CD4-positive, alpha-beta T cell (primary cell): ENCODE measurements around the gene PPM1L. TPM values are rescaled to one million over a fixed set of nuclear protein-coding genes. Genes with fewer than 3 reads are reported as not detected.

Source experiments
- ATAC-seq: fragments of 200-7000 bp; cut with Tn5 transposase; one replicate; pipeline ENCODE4 v1.10.0; 2022; ENCODE audit warnings: mild to moderate bottlenecking; ENCODE audit not compliant: poor library complexity
- CTCF ChIA-PET: fragments of 350-600 bp; sonication (Branson Sonifier 250); formaldehyde crosslinking; loops from one replicate; lab custom pipeline; 2021; ENCODE audit warnings: antibody characterized with exemption, inconsistent platforms; lab: Charles Lee
- POLR2A ChIA-PET: fragments of 350-600 bp; sonication (Branson Sonifier 250); formaldehyde crosslinking; loops from one replicate; lab custom pipeline; 2021; ENCODE audit warnings: antibody characterized with exemption, inconsistent platforms; lab: Charles Lee
- DNase-seq, 14 experiments: peaks; one replicate each; pipeline ENCODE4 v3.0.0-alpha.2; 2013 to 2020; ENCODE audit warnings: mixed read lengths in 2 of 14
- H3K27ac ChIP-seq, 2 donors: one replicate each; pipeline versions ENCODE4 v1.5.1 to v1.7.0; 2013; ENCODE audit warnings: low read length in 2 of 2, low read depth in 1 of 2, mild to moderate bottlenecking in 1 of 2
- H3K27me3 ChIP-seq, 2 experiments: 1 replicate in 1 of 2; 2 replicates in 1 of 2; pipeline versions ENCODE4 v1.6.1 to v1.7.0; 2013; ENCODE audit warnings: low read length in 2 of 2, control low read depth in 1 of 2, mild to moderate bottlenecking in 1 of 2, moderate library complexity in 1 of 2; ENCODE audit not compliant: insufficient read depth in 2 of 2, control insufficient read depth in 1 of 2
- H3K36me3 ChIP-seq: one replicate; pipeline ENCODE4 v1.6.1; 2013; ENCODE audit warnings: low read length, control low read depth; ENCODE audit not compliant: insufficient read depth
- H3K4me1 ChIP-seq: one replicate; pipeline ENCODE4 v1.6.1; 2013; ENCODE audit warnings: low read length, control low read depth; ENCODE audit not compliant: insufficient read depth
- H3K4me3 ChIP-seq: one replicate; pipeline ENCODE4 v1.5.1; 2013; ENCODE audit warnings: mild to moderate bottlenecking, low read length, moderate library complexity
- H3K9me3 ChIP-seq, 2 experiments: 1 replicate in 1 of 2; 2 replicates in 1 of 2; pipeline versions ENCODE4 v1.6.1 to v1.7.0; 2013; ENCODE audit warnings: low read length in 2 of 2, mild to moderate bottlenecking in 2 of 2, control low read depth in 1 of 2, moderate library complexity in 1 of 2; ENCODE audit not compliant: control insufficient read depth in 1 of 2, insufficient read depth in 1 of 2
- H3K27ac Mint-ChIP-seq: one replicate; pipeline ENCODE4 v1.8.0; 2020; ENCODE audit warnings: mixed read lengths
- H3K27me3 Mint-ChIP-seq: one replicate; pipeline ENCODE4 v1.8.0; 2021; ENCODE audit warnings: mixed read lengths
- H3K36me3 Mint-ChIP-seq: one replicate; pipeline ENCODE4 v1.8.0; 2021; ENCODE audit warnings: low read depth, mixed read lengths
- H3K4me1 Mint-ChIP-seq: one replicate; pipeline ENCODE4 v1.8.0; 2021; ENCODE audit warnings: low read depth, mixed read lengths
- H3K4me3 Mint-ChIP-seq: one replicate; pipeline ENCODE4 v1.8.0; 2020; ENCODE audit warnings: mild to moderate bottlenecking, mixed read lengths
- H3K9me3 Mint-ChIP-seq: one replicate; pipeline ENCODE4 v1.8.0; 2020; ENCODE audit warnings: mixed read lengths
- intact Hi-C, 2 experiments: fragments of 100-400 bp; cut with DNase I in 1 of 2; cut with micrococcal nuclease in 1 of 2; formaldehyde crosslinking; loops; one replicate each; pipeline versions ENCODE4 v1.15.1 to v1.9.0; 2023 to 2025; cut with DNase I, micrococcal nuclease
- total RNA-seq, 174 experiments: library from RNA in 2 of 174; stranded (reverse) in 2 of 174; gene quantifications; one replicate each; pipeline ENCODE4 v1.2.3 and lab custom pipeline; 2021 to 2026
- TF ChIP-seq, protein P1 (sequence below): fragments of 200-600 bp; IDR thresholded peaks from one replicate; pipeline ENCODE4 v1.8.0; 2022; ENCODE audit warnings: antibody characterized with exemption, mild to moderate bottlenecking

The PPM1L gene
- total RNA-seq, 2 experiments from 2014 or later = 3.0 to 3.4 TPM

DNA sequence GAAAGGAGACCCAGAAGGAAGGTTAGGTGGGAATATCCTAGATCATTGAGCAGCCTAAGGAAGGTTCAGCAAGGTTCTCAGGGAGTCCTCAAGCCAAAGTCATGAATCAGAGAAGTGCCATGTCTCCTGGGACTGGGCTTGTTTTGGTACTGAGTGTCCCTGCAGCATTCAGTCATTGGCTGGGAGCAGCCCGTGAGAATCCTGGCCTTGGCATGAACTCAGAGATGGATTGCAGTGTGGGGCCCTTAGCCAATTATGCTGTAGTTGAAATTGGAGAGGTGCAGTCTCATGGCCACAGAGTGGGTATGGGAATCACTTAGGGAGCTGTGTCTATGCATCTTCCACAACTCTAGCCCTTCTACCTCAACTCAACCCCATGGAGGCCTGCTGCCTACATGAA is 17.0 kb upstream of the PPM1L start:
- Mint-ChIP-seq H3K4me1 (no peaks in the 10 kb centered on the region), H3K27me3 (peaks cover 36% of the 10 kb centered on the region), H3K4me3 (no peak overlapping the region), H3K36me3 (no peaks in the 10 kb centered on the region), H3K9me3 (no peaks in the 10 kb centered on the region), H3K27ac (no peak overlapping the region)
- TF ChIP-seq, protein P1, sequence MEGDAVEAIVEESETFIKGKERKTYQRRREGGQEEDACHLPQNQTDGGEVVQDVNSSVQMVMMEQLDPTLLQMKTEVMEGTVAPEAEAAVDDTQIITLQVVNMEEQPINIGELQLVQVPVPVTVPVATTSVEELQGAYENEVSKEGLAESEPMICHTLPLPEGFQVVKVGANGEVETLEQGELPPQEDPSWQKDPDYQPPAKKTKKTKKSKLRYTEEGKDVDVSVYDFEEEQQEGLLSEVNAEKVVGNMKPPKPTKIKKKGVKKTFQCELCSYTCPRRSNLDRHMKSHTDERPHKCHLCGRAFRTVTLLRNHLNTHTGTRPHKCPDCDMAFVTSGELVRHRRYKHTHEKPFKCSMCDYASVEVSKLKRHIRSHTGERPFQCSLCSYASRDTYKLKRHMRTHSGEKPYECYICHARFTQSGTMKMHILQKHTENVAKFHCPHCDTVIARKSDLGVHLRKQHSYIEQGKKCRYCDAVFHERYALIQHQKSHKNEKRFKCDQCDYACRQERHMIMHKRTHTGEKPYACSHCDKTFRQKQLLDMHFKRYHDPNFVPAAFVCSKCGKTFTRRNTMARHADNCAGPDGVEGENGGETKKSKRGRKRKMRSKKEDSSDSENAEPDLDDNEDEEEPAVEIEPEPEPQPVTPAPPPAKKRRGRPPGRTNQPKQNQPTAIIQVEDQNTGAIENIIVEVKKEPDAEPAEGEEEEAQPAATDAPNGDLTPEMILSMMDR = no peak
- Histone ChIP-seq H3K9me3 (no peaks in the 10 kb centered on the region), H3K4me1 (no peaks in the 10 kb centered on the region), H3K27ac (no peak overlapping the region), H3K36me3 (no peaks in the 10 kb centered on the region), H3K4me3 (no peak overlapping the region), H3K27me3 (peaks cover 0 to 7% of the 10 kb centered on the region in 2 experiments)
- no peak for DNase-seq
- CTCF ChIA-PET = no interaction called here
- no peak for ATAC-seq
- intact Hi-C loops = no loop called here
- POLR2A ChIA-PET = no interaction called here

GRCh38 chr3:160746976-160747375 is 9.1 kb upstream of the PPM1L start:
- Histone ChIP-seq H3K4me1 (no peaks in the 10 kb centered on the region), H3K4me3 (no peak overlapping the region), H3K27ac (no peak overlapping the region), H3K27me3 (peaks cover 4 to 7% of the 10 kb centered on the region in 2 experiments), H3K9me3 (no peaks in the 10 kb centered on the region), H3K36me3 (no peaks in the 10 kb centered on the region)
- Mint-ChIP-seq H3K4me3 (no peak overlapping the region), H3K27ac (no peak overlapping the region), H3K9me3 (no peaks in the 10 kb centered on the region), H3K4me1 (no peaks in the 10 kb centered on the region), H3K36me3 (no peaks in the 10 kb centered on the region), H3K27me3 (peaks cover 27% of the 10 kb centered on the region)
- intact Hi-C loops = no loop called here
- TF ChIP-seq, protein P1 = no peak
- no peak for DNase-seq
- no peak for ATAC-seq
- POLR2A ChIA-PET = no interaction called here
- CTCF ChIA-PET = no interaction called here

DNA sequence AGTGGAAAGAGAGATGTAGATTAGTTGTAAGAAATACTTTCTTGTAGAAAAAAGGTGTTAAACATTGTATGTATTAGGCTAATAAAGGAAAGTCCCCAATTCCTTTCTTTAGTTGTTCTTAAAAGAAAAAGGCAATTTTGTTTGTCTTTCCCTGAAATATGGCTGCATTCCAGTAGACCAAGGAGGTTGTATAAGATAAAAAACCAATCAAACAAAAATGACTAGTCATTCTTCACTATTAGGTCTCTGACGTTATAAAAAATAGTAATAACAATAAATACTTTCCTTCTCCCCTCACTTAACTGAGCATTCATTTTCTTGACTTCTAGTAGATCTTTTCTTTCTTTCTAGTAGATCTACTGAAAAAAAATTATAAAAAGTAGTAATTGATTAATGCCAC is 8.6 kb upstream of the PPM1L start:
- intact Hi-C loops = no loop called here
- no peak for ATAC-seq
- POLR2A ChIA-PET = no interaction called here

More for the DNA sequence above, 8.6 kb upstream of the PPM1L start:
- no peaks in the 10 kb centered on the region for H3K9me3 ChIP-seq
- peaks cover 23% of the 10 kb centered on the region for H3K27me3 Mint-ChIP-seq
- TF ChIP-seq, protein P1 = no peak
- peaks cover 4 to 7% of the 10 kb centered on the region in 2 experiments for H3K27me3 ChIP-seq
- no peaks in the 10 kb centered on the region for H3K4me1 Mint-ChIP-seq
- H3K4me3 ChIP-seq = no peak overlapping the region
- H3K36me3 ChIP-seq = no peaks in the 10 kb centered on the region
- no peaks in the 10 kb centered on the region for H3K4me1 ChIP-seq
- CTCF ChIA-PET = no interaction called here
- no peaks in the 10 kb centered on the region for H3K36me3 Mint-ChIP-seq
- H3K27ac ChIP-seq = no peak overlapping the region
- H3K4me3 Mint-ChIP-seq = no peak overlapping the region
- H3K9me3 Mint-ChIP-seq = no peaks in the 10 kb centered on the region
- H3K27ac Mint-ChIP-seq = no peak overlapping the region
- no peak for DNase-seq
